NCI-H187 (cell line): ENCODE results near the gene ATP1A1.

ENCODE experiments used
- DNase-seq, 2 experiments: peaks; one replicate each; lab custom pipeline; 2025; lab: John Stamatoyannopoulos, UW

ATP1A1 gene

DNA sequence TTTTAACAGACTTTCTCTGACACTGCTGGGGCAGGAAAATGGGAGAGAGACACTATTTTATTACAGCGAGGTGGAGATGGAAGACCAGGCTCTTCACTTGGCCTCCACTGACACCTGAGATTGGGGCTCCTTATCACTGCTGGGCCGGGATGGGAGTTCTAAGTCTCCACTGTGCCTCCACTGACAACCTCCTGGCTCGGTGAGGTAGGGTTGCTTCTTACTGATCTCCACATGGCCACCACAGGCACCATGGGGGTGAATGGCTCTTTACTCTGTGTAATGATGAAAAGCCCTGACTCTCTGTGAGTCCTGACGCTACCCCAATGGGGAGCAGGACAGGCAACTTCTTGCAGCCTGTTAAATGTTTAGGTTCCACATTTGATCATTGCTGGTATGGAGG, 67.7 kb downstream of the ATP1A1 start:
- no peak for DNase-seq

DNA sequence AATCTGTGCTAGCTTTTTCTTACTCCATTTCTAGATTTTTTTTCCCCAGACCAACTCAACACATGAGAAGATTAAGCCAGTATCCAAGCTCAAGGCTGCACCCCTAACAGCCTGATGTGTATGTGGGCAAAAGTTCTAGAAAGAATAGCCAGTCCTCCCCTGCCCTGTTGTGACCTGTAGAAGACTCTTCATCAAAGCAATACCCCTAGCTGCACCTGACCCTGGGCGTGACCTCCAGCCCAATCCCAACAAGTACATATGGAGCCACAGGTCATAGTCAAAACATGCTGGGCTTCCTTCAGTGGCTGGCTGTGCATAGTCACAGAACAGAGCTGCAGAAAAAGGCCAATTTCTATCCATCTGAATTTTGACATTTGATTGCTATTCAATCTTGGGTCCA, 72.5 kb downstream of the ATP1A1 start:
- DNase-seq = no peak

- DNase-seq = no peak
Measured at GRCh38 chr1:116446686-116447085, 73.6 kb downstream of the ATP1A1 start.

DNA sequence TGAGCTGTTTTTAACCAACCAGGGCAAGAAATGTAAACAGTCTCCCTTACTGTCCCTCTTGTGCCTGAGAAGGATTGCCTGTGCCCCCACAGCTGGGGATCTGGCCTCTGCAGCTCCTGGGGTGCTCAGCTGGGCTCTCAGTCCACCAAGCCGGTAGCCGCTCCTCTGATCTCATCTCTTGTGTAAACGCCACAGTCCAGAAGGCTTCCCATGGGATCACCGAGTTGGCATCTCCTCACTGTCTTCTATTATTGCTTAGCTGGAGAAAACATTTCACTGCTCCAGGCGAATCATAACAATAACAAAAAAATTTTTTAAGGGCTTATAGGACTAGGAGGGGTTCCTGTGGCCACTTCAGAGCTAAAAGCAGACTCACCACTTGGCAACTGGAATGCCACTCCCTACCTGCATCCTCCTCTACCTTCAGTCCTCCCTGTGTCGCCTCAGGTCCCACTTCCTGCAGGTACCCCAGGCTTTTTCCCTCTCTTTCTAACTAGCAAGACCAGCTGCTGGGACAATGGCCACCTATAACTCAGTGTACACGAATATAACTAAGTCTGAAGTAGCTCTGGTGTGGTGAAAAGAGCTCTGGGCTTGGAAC, 75.8 kb downstream of the ATP1A1 start:
- no peak for DNase-seq

- no peak for DNase-seq
Measured at GRCh38 chr1:116449578-116449977, 76.5 kb downstream of the ATP1A1 start.

GRCh38 chr1:116451702-116452101, 78.7 kb downstream of the ATP1A1 start:
- DNase-seq = no peak

- DNase-seq = no peak
Measured at GRCh38 chr1:116453481-116453880, 80.4 kb downstream of the ATP1A1 start.

DNA sequence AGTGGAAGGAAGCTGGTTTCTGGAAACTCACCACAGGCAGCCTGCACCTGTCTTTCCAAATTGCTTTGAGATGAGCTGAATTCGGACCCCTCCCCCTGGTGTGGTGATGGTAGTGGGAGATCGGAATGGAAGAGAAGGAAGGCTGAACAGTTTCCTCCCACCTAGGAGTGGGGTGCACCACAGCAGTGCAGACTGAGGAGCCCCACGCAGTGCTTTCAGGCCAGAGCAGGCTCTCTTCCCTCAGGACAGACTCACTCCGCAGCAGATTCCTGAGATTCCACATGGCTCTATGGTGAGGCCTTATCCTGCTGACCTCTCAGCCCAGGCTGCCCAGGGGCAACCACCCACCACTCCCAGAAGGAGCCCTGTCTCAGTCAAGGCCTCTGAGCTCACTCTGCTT, 80.9 kb downstream of the ATP1A1 start:
- no peak for DNase-seq
